CD14-positive monocyte (primary cell): ENCODE measurements around the gene KIF21B. TPM values are rescaled to one million over a fixed set of nuclear protein-coding genes. Genes with fewer than 3 reads are reported as not detected.

Experiments
- DNase-seq, 3 donors: peaks; one replicate each; pipeline ENCODE4 v3.0.0-alpha.2; 2011 to 2022
- H2AFZ ChIP-seq: 2 replicates; pipeline ENCODE4 v1.6.0; 2012; ENCODE audit warnings: mild to moderate bottlenecking, low read depth, low read length, inconsistent platforms; ENCODE audit not compliant: insufficient read depth, poor library complexity, severe bottlenecking
- H3K27ac ChIP-seq, 2 donors: 1 replicate in 1 of 2; 2 replicates in 1 of 2; pipeline ENCODE4 v1.5.1; 2012 to 2013; ENCODE audit warnings: low read length in 2 of 2, control low read depth in 1 of 2, inconsistent platforms in 1 of 2, low read depth in 1 of 2, mild to moderate bottlenecking in 1 of 2
- H3K27me3 ChIP-seq, 2 donors: one replicate each; pipeline versions ENCODE4 v1.6.0 to v1.6.1; 2011 to 2013; ENCODE audit warnings: low read length in 2 of 2; ENCODE audit not compliant: control insufficient read depth in 2 of 2, insufficient read depth in 2 of 2
- H3K36me3 ChIP-seq, 2 donors: replicated peaks in 1 of 2; 1 replicate in 1 of 2; 2 replicates in 1 of 2; pipeline versions ENCODE4 v1.5.1 to v1.6.1; 2012 to 2013; ENCODE audit warnings: low read length in 2 of 2, control low read depth in 1 of 2, inconsistent platforms in 1 of 2, mild to moderate bottlenecking in 1 of 2; ENCODE audit not compliant: insufficient read depth in 2 of 2, control insufficient read depth in 1 of 2
- H3K4me1 ChIP-seq, 2 donors: 1 replicate in 1 of 2; 2 replicates in 1 of 2; pipeline versions ENCODE4 v1.5.1 to v1.6.1; 2012 to 2013; ENCODE audit warnings: low read length in 2 of 2, control low read depth in 1 of 2, inconsistent platforms in 1 of 2, mild to moderate bottlenecking in 1 of 2, moderate library complexity in 1 of 2; ENCODE audit not compliant: insufficient read depth in 2 of 2, control insufficient read depth in 1 of 2
- H3K4me2 ChIP-seq: replicated peaks from 2 replicates; pipeline ENCODE3; 2012; ENCODE audit warnings: low read length, moderate library complexity, mild to moderate bottlenecking; ENCODE audit not compliant: poor library complexity, severe bottlenecking; ENCODE audit errors: extremely low read depth
- H3K4me3 ChIP-seq, 3 experiments: fragments of 200-600 bp in 1 of 3; sonication (generic) in 1 of 3; replicated peaks in 1 of 3; 1 replicate in 2 of 3; 2 replicates in 1 of 3; pipeline ENCODE4 v1.5.1; 2011 to 2013; ENCODE audit warnings: low read length in 3 of 3, mild to moderate bottlenecking in 3 of 3, control low read depth in 2 of 3, low read depth in 2 of 3, inconsistent platforms in 1 of 3, moderate library complexity in 1 of 3
- H3K79me2 ChIP-seq: 2 replicates; pipeline ENCODE4 v1.6.0; 2012; ENCODE audit warnings: mild to moderate bottlenecking, control low read depth, inconsistent platforms, low read length, moderate library complexity; ENCODE audit not compliant: insufficient read depth
- H3K9ac ChIP-seq: 2 replicates; pipeline ENCODE4 v1.6.0; 2017; ENCODE audit warnings: low read length, mild to moderate bottlenecking; ENCODE audit not compliant: insufficient read depth, poor library complexity, severe bottlenecking
- H3K9me3 ChIP-seq, 2 donors: replicated peaks in 1 of 2; 1 replicate in 1 of 2; 2 replicates in 1 of 2; pipeline versions ENCODE4 v1.5.1 to v1.6.1; 2012 to 2013; ENCODE audit warnings: low read length in 2 of 2, control low read depth in 1 of 2; ENCODE audit not compliant: control insufficient read depth in 1 of 2, insufficient read depth in 1 of 2
- H4K20me1 ChIP-seq: 2 replicates; pipeline ENCODE4 v1.6.0; 2012; ENCODE audit warnings: mild to moderate bottlenecking, low read length, control low read depth, moderate library complexity; ENCODE audit not compliant: insufficient read depth
- H3K27ac Mint-ChIP-seq, 7 donors: one replicate each; pipeline ENCODE4 v1.8.0; 2020; ENCODE audit warnings: mild to moderate bottlenecking in 7 of 7, mixed read lengths in 7 of 7, moderate library complexity in 6 of 7, inconsistent platforms in 2 of 7
- H3K27me3 Mint-ChIP-seq, 3 donors: one replicate each; pipeline ENCODE4 v1.8.0; 2021 to 2022; ENCODE audit warnings: low read depth in 3 of 3, mild to moderate bottlenecking in 3 of 3, mixed read lengths in 3 of 3, moderate library complexity in 3 of 3, inconsistent platforms in 1 of 3
- H3K36me3 Mint-ChIP-seq, 2 donors: one replicate each; pipeline ENCODE4 v1.8.0; 2020; ENCODE audit warnings: mixed read lengths in 2 of 2, inconsistent platforms in 1 of 2, mild to moderate bottlenecking in 1 of 2
- H3K4me1 Mint-ChIP-seq: one replicate; pipeline ENCODE4 v1.8.0; 2020; ENCODE audit warnings: mild to moderate bottlenecking, mixed read lengths
- H3K4me3 Mint-ChIP-seq, 2 donors: one replicate each; pipeline ENCODE4 v1.8.0; 2020; ENCODE audit warnings: mild to moderate bottlenecking in 2 of 2, mixed read lengths in 2 of 2, moderate library complexity in 1 of 2
- H3K9me3 Mint-ChIP-seq, 7 donors: one replicate each; pipeline ENCODE4 v1.8.0; 2020 to 2022; ENCODE audit warnings: mixed read lengths in 7 of 7, mild to moderate bottlenecking in 6 of 7, moderate library complexity in 6 of 7, inconsistent platforms in 2 of 7
- CTCF ChIP-seq: fragments of 200-600 bp; IDR thresholded peaks from one replicate; pipeline ENCODE4 v1.8.0; 2022; ENCODE audit warnings: antibody characterized with exemption, mild to moderate bottlenecking
- WGBS: methylation state at CpG from one replicate; pipeline ENCODE4 v1.1.5; 2013; ENCODE audit warnings: missing lambda C conversion rate; ENCODE audit not compliant: insufficient coverage; 5-methylcytosine and 5-hydroxymethylcytosine counted together
- intact Hi-C, 2 donors: fragments of 100-400 bp; cut with micrococcal nuclease; formaldehyde crosslinking; loops; one replicate each; pipeline versions ENCODE4 v1.15.0 to v1.15.1; 2023
- polyA plus RNA-seq, 3 donors: library from polyadenylated mRNA; depleted of rRNA in 1 of 3; unstranded in 2 of 3; stranded (reverse) in 1 of 3; fragments of 300-500 nt in 2 of 3; fragments of >200 nt in 1 of 3; fragmentation: Illumina TruSeq in 2 of 3; gene quantifications; 1 replicate in 2 of 3; 2 replicates in 1 of 3; pipeline ENCODE4 v1.2.3, GENCODE V29; 2012 to 2021

KIF21B gene
- polyA plus RNA-seq, 3 donors: 0.18 to 9.8 (median 0.30) TPM

GRCh38 chr1:201042779-201043461 is 19.4 kb upstream of the KIF21B start:
- Mint-ChIP-seq H3K27ac (peak overlapping the region in 1 of 7 donors; percentile 31), H3K4me1 (peaks cover 5% of the 10 kb centered on the region), H3K36me3 (no peaks in the 10 kb centered on the region), H3K9me3 (no peaks in the 10 kb centered on the region), H3K4me3 (peak overlapping the region in 1 of 2 donors; percentile 15), H3K27me3 (peaks cover 5 to 17% (median 10%) of the 10 kb centered on the region in 3 donors)
- Histone ChIP-seq H3K4me3 (no peak overlapping the region), H3K4me2 (no peak overlapping the region), H2AFZ (no peak overlapping the region), H4K20me1 (no peaks in the 10 kb centered on the region), H3K27me3 (no peaks in the 10 kb centered on the region), H3K79me2 (no peaks in the 10 kb centered on the region), H3K36me3 (no peaks in the 10 kb centered on the region), H3K9me3 (no peaks in the 10 kb centered on the region), H3K27ac (no peak overlapping the region), H3K9ac (no peak overlapping the region), H3K4me1 (peaks cover 0 to 5% of the 10 kb centered on the region in 2 donors)
- TF ChIP-seq CTCF: peak; percentile 88
- intact Hi-C loops: loop anchor here (1.0 kb wide), 1 partner anchor 71 kb away; no protein-coding TSS in a partner anchor
- peak; percentile 53 to 66 (median 64) for DNase-seq
- WGBS: 6% methylated on average over 8 of the region's 13 CpGs

- no peak overlapping the region for H3K9ac ChIP-seq
- no peaks in the 10 kb centered on the region for H4K20me1 ChIP-seq
- no peak overlapping the region for H3K4me2 ChIP-seq
- no peaks in the 10 kb centered on the region for H3K79me2 ChIP-seq
- no peak overlapping the region for H2AFZ ChIP-seq
- no peak for TF ChIP-seq CTCF
- H3K36me3 Mint-ChIP-seq: no peaks in the 10 kb centered on the region
- H3K27ac ChIP-seq: no peak overlapping the region
- H3K4me3 ChIP-seq: no peak overlapping the region
- no peak for DNase-seq
- H3K4me3 Mint-ChIP-seq: no peak overlapping the region
- peaks cover 0 to 5% of the 10 kb centered on the region in 2 donors for H3K4me1 ChIP-seq
- no CpG with 5 or more reads among the region's 2 CpGs for WGBS
- peaks cover 5% of the 10 kb centered on the region for H3K4me1 Mint-ChIP-seq
- no peaks in the 10 kb centered on the region for H3K36me3 ChIP-seq
- H3K9me3 Mint-ChIP-seq: no peaks in the 10 kb centered on the region
- H3K9me3 ChIP-seq: no peaks in the 10 kb centered on the region
- intact Hi-C loops: no loop called here
- H3K27me3 Mint-ChIP-seq: peaks cover 6 to 10% (median 8%) of the 10 kb centered on the region in 3 donors
- no peak overlapping the region for H3K27ac Mint-ChIP-seq
- no peaks in the 10 kb centered on the region for H3K27me3 ChIP-seq
These were observed 17.5 kb upstream of the KIF21B start for GRCh38 chr1:201041011-201041410.
